SU-DHL-6 (cell line): ENCODE data around the gene IFTAP.

Experiments
- H2AFZ ChIP-seq: fragments of 200-600 bp; sonication (generic); 2 replicates; pipeline ENCODE4 v1.6.1; 2014; ENCODE audit warnings: low read depth, mild to moderate bottlenecking, moderate library complexity, mixed read lengths, antibody characterized with exemption, low read length; ENCODE audit not compliant: severe bottlenecking
- H3F3A ChIP-seq: fragments of 200-600 bp; shearing (Covaris generic); 2 replicates; pipeline ENCODE4 v1.6.0; 2016; ENCODE audit warnings: antibody characterized with exemption, mild to moderate bottlenecking; ENCODE audit not compliant: insufficient read depth
- H3K27ac ChIP-seq: fragments of 200-600 bp; sonication (generic); 2 replicates; pipeline ENCODE4 v1.5.1; 2016; ENCODE audit warnings: low read depth, mild to moderate bottlenecking, low read length, moderate library complexity, mixed read lengths
- H3K27me3 ChIP-seq: fragments of 200-600 bp; sonication (generic), shearing (Covaris generic); 2 replicates; pipeline ENCODE4 v1.6.0; 2014; ENCODE audit warnings: mild to moderate bottlenecking, low read length
- H3K36me3 ChIP-seq: fragments of 200-600 bp; sonication (generic); 2 replicates; pipeline ENCODE4 v1.6.1; 2014; ENCODE audit warnings: mild to moderate bottlenecking, low read length, mixed read lengths
- H3K4me2 ChIP-seq: fragments of 300-600, 200-600 bp; shearing (Covaris generic), sonication (generic); 2 replicates; pipeline ENCODE4 v1.6.0; 2014; ENCODE audit warnings: low read length, low read depth, mild to moderate bottlenecking; ENCODE audit not compliant: poor library complexity, severe bottlenecking
- H3K4me3 ChIP-seq: fragments of 200-600 bp; sonication (generic); 2 replicates; pipeline ENCODE4 v1.5.1; 2014; ENCODE audit warnings: antibody characterized with exemption, low read length, mild to moderate bottlenecking, mixed read lengths; ENCODE audit not compliant: insufficient read depth, poor library complexity, severe bottlenecking
- H3K79me2 ChIP-seq: fragments of 200-600 bp; sonication (generic); 2 replicates; pipeline ENCODE4 v1.6.1; 2014; ENCODE audit warnings: mild to moderate bottlenecking, low read length, moderate library complexity; ENCODE audit not compliant: insufficient read depth
- H3K9ac ChIP-seq: fragments of 200-600 bp; sonication (generic); 2 replicates; pipeline ENCODE4 v1.7.0; 2014; ENCODE audit warnings: mild to moderate bottlenecking, low read length
- H3K9me2 ChIP-seq: fragments of 200-600 bp; sonication (generic); replicated peaks from 2 replicates; pipeline ENCODE4 v1.6.1; 2014; ENCODE audit warnings: low read length; ENCODE audit not compliant: insufficient read depth
- H3K9me3 ChIP-seq: fragments of 200-600 bp; sonication (generic); 2 replicates; pipeline ENCODE4 v1.6.1; 2014; ENCODE audit warnings: low read length, mixed read lengths; ENCODE audit not compliant: insufficient read depth
- H4K20me1 ChIP-seq: fragments of 200-600 bp; sonication (generic); 2 replicates; pipeline ENCODE4 v1.6.1; 2014; ENCODE audit warnings: low read depth, mild to moderate bottlenecking, antibody characterized with exemption, low read length, moderate library complexity, mixed read lengths
- EZH2phosphoT487 ChIP-seq: fragments of 200-600 bp; sonication (generic), shearing (Covaris generic); conservative IDR thresholded peaks from 2 replicates; pipeline ENCODE4 v1.6.1; 2018; ENCODE audit warnings: mild to moderate bottlenecking, antibody characterized with exemption, low read length, moderate library complexity, mixed read lengths
- TF ChIP-seq, protein P1 (sequence below): fragments of 200-600 bp; sonication (generic); IDR thresholded peaks from one replicate; pipeline ENCODE4 v1.5.1; 2017; ENCODE audit warnings: antibody characterized with exemption, mild to moderate bottlenecking, low read length, moderate library complexity; ENCODE audit not compliant: insufficient read depth, poor library complexity, severe bottlenecking

IFTAP gene

DNA sequence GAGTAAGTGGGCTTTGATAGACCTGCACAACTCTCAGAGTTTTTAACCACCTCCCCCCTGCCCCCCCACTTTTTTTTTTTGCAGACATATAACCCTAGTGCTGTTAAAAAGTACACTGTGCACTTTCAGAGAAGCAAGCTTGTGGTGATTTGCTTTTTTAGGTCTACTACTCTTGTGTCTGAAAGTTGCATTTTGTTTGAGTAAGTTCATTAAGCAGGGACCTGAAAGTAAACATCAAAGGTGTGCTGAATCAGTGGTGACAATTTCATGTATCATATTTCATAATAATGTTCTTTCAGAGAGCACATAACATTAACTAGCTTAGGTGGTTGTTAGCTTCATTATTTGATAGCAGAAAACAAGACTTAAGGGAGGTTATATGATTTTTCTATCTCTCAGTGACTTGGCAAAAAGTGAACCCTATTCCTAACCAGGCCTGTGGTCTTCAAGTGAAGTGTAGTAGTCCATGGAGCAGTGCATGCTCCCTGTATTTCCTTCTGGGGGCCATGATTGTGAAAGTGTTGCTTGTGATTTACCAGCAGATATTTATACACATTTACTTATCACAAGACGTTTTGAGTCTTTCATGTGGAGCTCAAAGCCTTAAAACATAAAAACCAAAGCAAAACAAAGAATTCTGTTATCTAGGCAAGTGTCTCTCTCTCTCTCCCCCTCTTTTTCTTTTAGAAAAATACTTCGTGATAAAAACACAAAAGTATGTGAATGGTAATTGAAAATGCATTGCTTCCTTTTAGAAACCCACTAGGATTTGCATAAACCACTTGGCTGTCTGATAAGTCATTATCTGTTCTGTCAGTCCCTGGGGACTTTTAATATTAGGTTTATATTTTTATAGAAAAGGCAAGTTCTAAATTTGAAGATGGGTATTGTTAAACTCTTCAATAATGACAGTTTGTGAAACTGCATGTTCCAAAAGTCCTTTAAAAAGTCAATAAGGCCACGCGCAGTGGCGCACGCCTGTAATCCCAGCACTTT lies 11.2 kb downstream of the IFTAP start:
- Histone ChIP-seq H3K9me3 (no peaks in the 10 kb centered on the region), H3F3A (no peaks in the 10 kb centered on the region), H3K36me3 (no peaks in the 10 kb centered on the region), H3K9ac (no peak overlapping the region), H3K27me3 (no peaks in the 10 kb centered on the region), H4K20me1 (no peaks in the 10 kb centered on the region), H3K27ac (no peak overlapping the region), H3K9me2 (no peaks in the 10 kb centered on the region), H2AFZ (no peak overlapping the region), H3K4me3 (no peak overlapping the region), H3K79me2 (no peaks in the 10 kb centered on the region), H3K4me2 (no peak overlapping the region)
- TF ChIP-seq, protein P1, sequence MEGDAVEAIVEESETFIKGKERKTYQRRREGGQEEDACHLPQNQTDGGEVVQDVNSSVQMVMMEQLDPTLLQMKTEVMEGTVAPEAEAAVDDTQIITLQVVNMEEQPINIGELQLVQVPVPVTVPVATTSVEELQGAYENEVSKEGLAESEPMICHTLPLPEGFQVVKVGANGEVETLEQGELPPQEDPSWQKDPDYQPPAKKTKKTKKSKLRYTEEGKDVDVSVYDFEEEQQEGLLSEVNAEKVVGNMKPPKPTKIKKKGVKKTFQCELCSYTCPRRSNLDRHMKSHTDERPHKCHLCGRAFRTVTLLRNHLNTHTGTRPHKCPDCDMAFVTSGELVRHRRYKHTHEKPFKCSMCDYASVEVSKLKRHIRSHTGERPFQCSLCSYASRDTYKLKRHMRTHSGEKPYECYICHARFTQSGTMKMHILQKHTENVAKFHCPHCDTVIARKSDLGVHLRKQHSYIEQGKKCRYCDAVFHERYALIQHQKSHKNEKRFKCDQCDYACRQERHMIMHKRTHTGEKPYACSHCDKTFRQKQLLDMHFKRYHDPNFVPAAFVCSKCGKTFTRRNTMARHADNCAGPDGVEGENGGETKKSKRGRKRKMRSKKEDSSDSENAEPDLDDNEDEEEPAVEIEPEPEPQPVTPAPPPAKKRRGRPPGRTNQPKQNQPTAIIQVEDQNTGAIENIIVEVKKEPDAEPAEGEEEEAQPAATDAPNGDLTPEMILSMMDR: no peak
- TF ChIP-seq EZH2phosphoT487: no peak

DNA sequence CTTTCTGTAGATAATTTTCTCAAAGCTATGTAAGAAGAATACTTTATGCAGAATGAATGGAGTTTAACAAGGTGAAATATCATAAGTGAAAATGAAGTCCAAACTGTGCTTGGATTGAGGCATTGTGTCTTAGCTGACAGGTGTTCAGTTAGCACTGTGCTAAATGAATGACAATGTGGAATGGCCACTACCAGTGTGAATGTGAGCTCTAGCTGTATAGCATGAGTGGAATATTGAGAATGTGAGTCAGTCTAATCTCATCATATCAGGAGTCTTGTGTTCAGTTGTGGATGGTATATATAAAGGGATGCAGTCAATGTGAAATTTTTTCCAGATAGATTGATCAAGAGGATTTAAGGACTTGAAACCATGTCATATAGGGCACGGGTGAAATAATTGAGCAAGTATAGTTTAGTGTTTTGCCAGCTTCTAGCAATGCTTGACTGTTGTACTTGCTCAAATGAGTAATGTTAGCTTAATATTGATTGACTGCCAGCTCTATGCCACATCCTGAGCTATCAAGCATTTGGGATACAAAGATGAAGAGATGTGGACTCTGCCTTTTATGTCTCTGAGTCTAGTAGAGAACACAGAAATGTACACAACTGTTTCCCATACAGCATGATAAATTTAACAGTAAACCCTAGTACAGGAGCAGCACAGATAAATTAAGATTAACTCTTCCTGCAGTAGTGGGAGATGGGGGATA lies 14.3 kb downstream of the IFTAP start:
- H3K9ac ChIP-seq: no peak overlapping the region
- no peak overlapping the region for H2AFZ ChIP-seq
- no peak overlapping the region for H3K4me2 ChIP-seq
- H3K36me3 ChIP-seq: no peaks in the 10 kb centered on the region
- no peak overlapping the region for H3K4me3 ChIP-seq
- H3K9me2 ChIP-seq: no peaks in the 10 kb centered on the region
- H3K9me3 ChIP-seq: no peaks in the 10 kb centered on the region
- no peaks in the 10 kb centered on the region for H3F3A ChIP-seq
- no peaks in the 10 kb centered on the region for H3K27me3 ChIP-seq
- H3K27ac ChIP-seq: no peak overlapping the region
- H3K79me2 ChIP-seq: no peaks in the 10 kb centered on the region
- no peak for TF ChIP-seq EZH2phosphoT487
- TF ChIP-seq, protein P1: no peak
- H4K20me1 ChIP-seq: no peaks in the 10 kb centered on the region

DNA sequence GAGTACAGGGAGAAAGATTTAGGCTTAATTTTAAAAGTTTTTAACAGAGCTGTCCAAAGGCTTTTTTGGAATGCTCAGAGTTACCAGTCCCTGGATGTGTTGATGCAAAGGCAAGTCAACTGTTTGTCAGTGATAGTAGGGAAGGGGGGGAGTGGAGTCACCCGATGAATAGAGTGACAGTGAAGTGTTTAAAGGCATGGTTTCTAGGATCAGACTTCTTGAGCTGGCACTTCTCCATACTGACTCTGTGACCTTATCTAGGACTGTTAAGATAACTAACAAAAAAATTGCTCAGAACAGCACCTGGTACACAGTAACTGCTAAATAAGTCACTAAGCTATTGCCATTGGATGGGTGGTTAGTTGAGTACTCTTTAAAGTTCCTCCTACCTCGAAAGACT lies 15.1 kb downstream of the IFTAP start:
- TF ChIP-seq, protein P1: no peak
- no peak for TF ChIP-seq EZH2phosphoT487
- H3K4me2 ChIP-seq: no peak overlapping the region

More for the DNA sequence above, 15.1 kb downstream of the IFTAP start:
- no peak overlapping the region for H3K27ac ChIP-seq
- H4K20me1 ChIP-seq: no peaks in the 10 kb centered on the region
- H3K36me3 ChIP-seq: no peaks in the 10 kb centered on the region
- H3K9ac ChIP-seq: no peak overlapping the region
- no peak overlapping the region for H2AFZ ChIP-seq
- H3K79me2 ChIP-seq: no peaks in the 10 kb centered on the region
- no peaks in the 10 kb centered on the region for H3K27me3 ChIP-seq
- no peaks in the 10 kb centered on the region for H3K9me2 ChIP-seq
- H3F3A ChIP-seq: no peaks in the 10 kb centered on the region
- no peak overlapping the region for H3K4me3 ChIP-seq
- no peaks in the 10 kb centered on the region for H3K9me3 ChIP-seq
